GM12873 (cell line): ENCODE measurements around the gene HS3ST5.

Source experiments
- CTCF ChIP-seq: IDR thresholded peaks from 2 replicates; pipeline ENCODE4 v1.5.1; 2012; ENCODE audit warnings: low read depth, mild to moderate bottlenecking, moderate library complexity, low read length, control low read depth; ENCODE audit not compliant: insufficient read depth; ENCODE audit errors: missing control alignments

HS3ST5 gene

DNA sequence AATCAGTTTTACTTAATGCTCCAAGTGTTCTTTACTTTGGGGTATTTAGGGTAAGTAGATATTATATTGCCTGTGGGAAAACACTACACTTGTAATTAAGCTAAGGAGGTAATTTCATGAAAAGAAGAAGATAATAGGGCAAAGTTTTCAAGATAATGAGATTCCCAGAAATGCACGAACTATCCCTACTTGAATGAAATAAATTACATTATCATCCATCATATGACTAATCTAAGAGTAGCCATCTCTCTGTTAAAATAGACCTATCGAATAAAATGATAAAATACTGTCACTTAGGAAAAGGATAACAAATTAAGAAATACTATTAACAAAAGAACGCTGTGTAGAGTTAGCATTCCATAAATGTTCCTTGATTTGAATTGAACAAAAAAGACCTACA lies 236.8 kb downstream of the HS3ST5 start:
- no peak for TF ChIP-seq CTCF

- no peak for TF ChIP-seq CTCF
Measured at GRCh38 chr6:114101255-114101654, 241.6 kb downstream of the HS3ST5 start.

DNA sequence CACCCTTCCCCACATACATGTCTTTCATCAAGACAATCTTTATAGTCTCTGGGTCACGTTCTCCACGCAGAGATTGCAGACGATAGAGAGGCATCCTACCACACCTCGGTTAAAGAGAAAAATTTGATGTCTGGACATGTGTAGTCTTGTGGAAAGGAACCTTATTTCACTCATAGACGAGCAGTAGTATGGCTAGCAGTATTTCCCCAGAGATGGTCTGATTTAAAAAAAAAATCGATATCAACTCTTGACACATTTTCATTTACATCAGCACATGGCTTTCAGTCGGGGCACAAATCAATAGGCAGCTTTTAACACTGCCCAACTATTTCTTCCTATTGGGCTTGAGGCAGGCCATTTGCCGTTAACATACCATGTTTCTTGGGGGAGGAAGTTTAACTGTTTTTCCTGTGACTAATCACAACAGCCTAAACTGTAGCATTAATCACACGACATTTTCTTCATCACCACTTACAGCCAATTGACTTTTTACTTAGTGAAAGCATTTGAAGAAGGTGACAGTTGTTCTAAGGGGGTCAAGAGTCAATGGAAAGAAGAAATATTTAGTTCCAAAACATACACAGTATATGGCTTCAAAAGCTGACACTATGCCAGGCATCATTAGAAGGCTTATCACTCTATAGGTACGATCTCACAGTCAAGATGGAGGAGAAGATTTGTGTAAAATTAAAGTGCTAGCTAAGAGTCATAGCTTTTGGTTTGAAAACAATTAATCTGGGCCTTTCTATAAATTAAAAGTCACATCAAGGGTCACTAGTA lies 242.4 kb downstream of the HS3ST5 start:
- TF ChIP-seq CTCF, result no peak

DNA sequence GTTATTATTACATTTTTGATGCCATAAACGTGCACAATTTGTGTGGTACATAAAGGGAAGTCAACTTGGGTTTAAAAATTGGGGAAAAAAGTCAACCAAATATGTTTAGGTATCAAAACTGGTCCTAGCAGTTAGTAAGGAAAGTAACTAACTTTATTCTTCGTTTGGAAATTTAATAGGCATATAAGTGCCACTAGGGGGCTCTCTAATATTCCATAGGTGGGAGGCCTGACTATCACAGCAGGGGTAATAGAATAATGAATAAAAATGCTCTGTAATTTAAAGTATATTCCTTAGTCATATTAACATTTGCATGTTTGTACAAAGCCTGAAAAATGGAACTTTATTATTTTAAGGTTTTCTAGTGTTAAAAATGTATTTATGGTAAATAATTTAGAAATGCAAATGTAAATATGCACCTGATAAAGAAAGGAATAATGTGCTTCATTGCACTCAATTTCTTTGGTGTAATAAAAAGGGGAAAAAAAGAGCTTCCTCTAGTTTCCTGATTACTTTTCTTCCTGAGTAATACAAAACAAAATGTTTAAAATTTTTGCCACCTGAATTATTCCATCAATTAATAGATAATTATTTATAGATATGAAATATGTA lies 246.2 kb downstream of the HS3ST5 start:
- TF ChIP-seq CTCF, result peak; percentile 52

- no peak for TF ChIP-seq CTCF
Measured at GRCh38 chr6:114092943-114093342, 249.9 kb downstream of the HS3ST5 start.

DNA sequence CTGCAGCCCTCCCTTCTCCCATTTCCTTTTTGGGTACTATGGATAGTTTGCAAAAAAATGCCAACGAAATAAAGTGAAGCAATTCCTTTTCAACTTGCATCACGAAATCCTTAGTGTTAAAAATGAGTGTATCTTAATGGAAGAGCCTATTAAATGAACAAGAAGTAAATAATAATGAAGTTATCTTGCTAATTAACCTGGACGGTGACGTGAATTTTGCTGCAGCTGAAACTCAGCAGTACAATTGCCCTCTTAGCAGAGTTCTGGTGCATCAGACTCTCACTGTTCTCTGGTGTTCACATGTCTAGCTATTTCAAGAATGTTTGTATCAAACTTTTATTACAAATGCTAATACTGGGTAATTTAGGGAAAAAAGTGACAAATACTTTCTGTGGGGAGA lies 252.2 kb downstream of the HS3ST5 start:
- TF ChIP-seq CTCF, result no peak

GRCh38 chr6:114087496-114087895 lies 255.3 kb downstream of the HS3ST5 start:
- no peak for TF ChIP-seq CTCF
